Type B pancreatic cell (in vitro differentiated cells): ENCODE results near the gene RTN4. TPM values are rescaled to one million over a fixed set of nuclear protein-coding genes. Genes with fewer than 3 reads are reported as not detected.

ENCODE experiments used
- DNase-seq: peaks from one replicate; pipeline ENCODE4 v3.0.0; 2021; ENCODE audit warnings: mixed read lengths; ENCODE audit not compliant: unreplicated experiment; ENCODE audit errors: extremely low spot score
- H3K27ac Mint-ChIP-seq: 2 replicates; pipeline ENCODE4 v1.8.0; 2021; ENCODE audit warnings: mild to moderate bottlenecking, mixed read lengths
- H3K27me3 Mint-ChIP-seq: 2 replicates; pipeline ENCODE4 v1.8.0; 2021; ENCODE audit warnings: mixed read lengths
- H3K36me3 Mint-ChIP-seq: 2 replicates; pipeline ENCODE4 v1.8.0; 2021; ENCODE audit warnings: mixed read lengths
- H3K4me1 Mint-ChIP-seq: one replicate; pipeline ENCODE4 v1.8.0; 2021; ENCODE audit warnings: mixed read lengths; ENCODE audit not compliant: unreplicated experiment
- H3K4me3 Mint-ChIP-seq: 2 replicates; pipeline ENCODE4 v1.8.0; 2021; ENCODE audit warnings: mild to moderate bottlenecking, mixed read lengths
- H3K9me3 Mint-ChIP-seq: 2 replicates; pipeline ENCODE4 v1.8.0; 2021; ENCODE audit warnings: mixed read lengths
- CTCF ChIP-seq: fragments of 200-600 bp; sonication (generic); conservative IDR thresholded peaks from 2 replicates; pipeline ENCODE4 v1.5.0; 2021; ENCODE audit warnings: antibody characterized with exemption, mild to moderate bottlenecking
- total RNA-seq: library from RNA; stranded (reverse); gene quantifications from 2 replicates; pipeline ENCODE4 v1.2.1, GENCODE V29; 2021; ENCODE audit warnings: low replicate concordance

The RTN4 gene
- total RNA-seq, 1 donor from 2014 or later: 187 TPM

DNA sequence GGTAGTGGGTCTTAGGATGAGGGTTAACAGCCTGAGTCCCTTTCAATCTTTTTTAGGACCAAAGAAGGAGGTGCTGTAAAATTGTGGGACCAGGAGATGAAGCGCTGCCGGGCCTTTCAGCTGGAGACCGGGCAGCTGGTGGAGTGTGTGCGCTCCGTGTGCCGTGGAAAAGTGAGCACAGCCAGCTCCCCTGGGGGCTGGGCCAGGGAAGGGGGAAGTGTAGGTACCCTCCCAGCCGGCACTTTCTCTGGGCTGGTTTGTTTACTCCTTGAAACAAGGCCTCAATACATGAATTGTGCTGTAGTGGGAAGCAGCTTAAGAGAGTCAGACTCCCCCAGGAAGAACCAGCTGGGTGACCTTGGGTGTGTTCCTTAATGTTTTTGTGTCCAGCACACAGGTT, 90.1 kb downstream of the RTN4 start:
- DNase-seq: no peak
- Mint-ChIP-seq H3K9me3 (peaks cover 6% of the 10 kb centered on the region), H3K4me1 (no peaks in the 10 kb centered on the region), H3K27me3 (no peaks in the 10 kb centered on the region), H3K4me3 (no peak overlapping the region), H3K36me3 (peaks cover 7% of the 10 kb centered on the region), H3K27ac (no peak overlapping the region)
- TF ChIP-seq CTCF: no peak

- Mint-ChIP-seq H3K9me3 (peaks cover 6% of the 10 kb centered on the region), H3K4me1 (no peaks in the 10 kb centered on the region), H3K27ac (no peak overlapping the region), H3K27me3 (no peaks in the 10 kb centered on the region), H3K4me3 (no peak overlapping the region), H3K36me3 (peaks cover 7% of the 10 kb centered on the region)
- no peak for TF ChIP-seq CTCF
- DNase-seq: no peak
Measured at GRCh38 chr2:54958717-54959371, 91.4 kb downstream of the RTN4 start.

GRCh38 chr2:54957321-54957999, 92.8 kb downstream of the RTN4 start:
- Mint-ChIP-seq H3K27me3 (no peaks in the 10 kb centered on the region), H3K36me3 (peaks cover 7% of the 10 kb centered on the region), H3K4me1 (no peaks in the 10 kb centered on the region), H3K9me3 (peaks cover 6% of the 10 kb centered on the region), H3K27ac (no peak overlapping the region), H3K4me3 (no peak overlapping the region)
- DNase-seq: no peak
- TF ChIP-seq CTCF: no peak

GRCh38 chr2:54956111-54956627, 94.1 kb downstream of the RTN4 start:
- H3K9me3 Mint-ChIP-seq: peaks cover 6% of the 10 kb centered on the region
- H3K36me3 Mint-ChIP-seq: peaks cover 7% of the 10 kb centered on the region
- TF ChIP-seq CTCF: no peak
- no peak for DNase-seq
- H3K4me1 Mint-ChIP-seq: no peaks in the 10 kb centered on the region
- H3K4me3 Mint-ChIP-seq: no peak overlapping the region
- no peak overlapping the region for H3K27ac Mint-ChIP-seq
- H3K27me3 Mint-ChIP-seq: no peaks in the 10 kb centered on the region

DNA sequence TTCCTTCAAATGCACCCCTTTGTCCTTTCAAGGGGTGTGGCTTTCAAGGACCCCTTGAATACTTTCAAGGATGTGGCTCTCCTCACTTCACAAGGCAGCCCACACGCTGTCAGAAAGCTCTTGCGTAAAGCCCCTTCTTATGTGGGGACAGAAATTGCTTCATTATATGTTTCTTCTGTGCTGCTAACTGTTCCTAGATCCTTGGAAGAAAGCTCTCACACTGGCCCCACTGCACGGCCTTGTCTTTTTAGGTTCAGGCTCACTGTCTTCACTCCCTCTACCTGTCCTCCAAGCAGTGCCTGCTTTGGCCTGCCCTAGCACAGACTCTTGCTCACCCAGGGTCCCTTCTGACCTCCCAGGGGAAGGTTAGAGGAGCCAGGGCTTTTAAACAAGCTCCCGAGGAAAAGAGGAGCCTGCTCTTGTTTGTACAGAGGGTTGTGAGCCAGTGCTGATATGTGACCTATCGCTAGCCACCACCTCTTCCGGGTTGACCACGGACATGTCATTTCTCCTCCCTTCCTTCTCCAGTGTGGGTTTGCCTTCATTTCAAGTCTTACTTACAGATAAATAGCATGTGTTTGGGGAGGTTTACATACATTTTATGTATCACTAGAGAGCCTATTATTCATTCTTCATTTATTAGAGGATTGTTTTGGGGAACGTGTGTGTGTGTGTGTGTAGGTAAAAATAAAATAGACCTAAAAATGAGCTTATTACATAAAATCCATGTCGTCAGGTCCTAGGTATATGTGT, 94.7 kb downstream of the RTN4 start:
- Mint-ChIP-seq H3K27ac (no peak overlapping the region), H3K9me3 (peaks cover 2% of the 10 kb centered on the region), H3K4me1 (no peaks in the 10 kb centered on the region), H3K36me3 (peaks cover 2% of the 10 kb centered on the region), H3K4me3 (no peak overlapping the region), H3K27me3 (no peaks in the 10 kb centered on the region)
- no peak for DNase-seq
- TF ChIP-seq CTCF: no peak
